Hippocampal formation (tissue), 2 donors: Measurements from ENCODE around the gene SGK1.
"Not testable (repeated sequence)": the region's sequence is repeated elsewhere in the genome, so short reads cannot be mapped to it uniquely, and the experiment has no call there.

ENCODE experiments used
- DNase-seq, 2 donors: peaks; one replicate each; lab custom pipeline; 2025; lab: John Stamatoyannopoulos, UW

Gene SGK1

DNA sequence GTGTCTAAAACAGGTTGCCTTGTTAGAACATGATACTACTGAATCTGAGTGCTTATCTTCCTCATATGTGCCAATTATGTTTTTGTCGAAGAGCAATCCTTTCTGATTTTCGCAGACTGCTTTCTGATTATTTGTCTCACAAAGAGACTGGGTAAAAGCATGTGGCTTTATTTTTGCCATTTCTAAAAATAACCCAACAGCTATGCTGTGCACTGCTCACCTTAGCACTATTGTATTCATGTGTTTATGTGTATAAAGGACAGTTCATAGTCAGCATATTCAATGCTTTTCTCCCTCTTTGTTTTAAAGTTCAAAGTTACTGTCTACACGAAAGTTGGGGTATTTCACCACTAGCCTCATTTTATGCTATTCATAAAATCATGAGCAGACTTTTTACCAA is 127.0 kb downstream of the SGK1 start:
- DNase-seq = no peak

DNA sequence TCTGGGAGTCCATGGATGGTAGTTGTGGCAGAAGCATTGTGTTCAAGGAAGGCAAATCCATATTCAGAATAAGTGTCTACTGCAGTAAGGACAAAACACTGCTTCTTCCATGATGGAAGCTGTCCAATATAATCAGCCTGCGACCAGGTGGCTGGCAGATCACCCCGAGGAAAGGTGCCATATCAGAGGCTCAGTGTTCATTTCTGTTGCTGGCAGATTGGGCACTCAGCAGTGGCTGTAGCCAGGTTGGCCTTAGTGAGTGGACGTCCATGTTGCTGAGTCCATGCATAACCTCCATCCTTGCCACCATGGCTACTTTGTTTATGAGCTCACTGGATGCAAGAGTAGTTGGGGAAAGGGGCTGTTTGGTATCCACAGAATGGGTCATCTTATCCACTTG is 130.2 kb downstream of the SGK1 start:
- no peak for DNase-seq

- no peak for DNase-seq
Measured at GRCh38 chr6:134187154-134187553, 130.8 kb downstream of the SGK1 start.

DNA sequence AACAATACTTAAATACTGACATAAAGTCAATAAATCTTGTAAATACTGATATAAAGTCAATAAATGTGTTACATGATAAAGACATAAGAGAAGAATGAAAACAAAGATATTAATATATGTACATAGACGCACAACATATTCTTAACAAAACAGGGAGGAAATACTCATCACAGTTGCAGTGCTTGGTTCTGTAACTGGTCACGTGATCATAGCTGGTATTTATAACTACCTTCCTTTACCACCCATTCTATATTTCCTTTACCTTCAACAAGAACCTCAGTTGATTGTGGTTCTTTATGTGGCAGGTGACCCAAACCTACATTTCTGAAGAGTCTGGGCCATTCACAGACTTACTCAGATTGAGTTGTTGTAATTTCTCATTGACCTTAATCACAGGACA is 131.6 kb downstream of the SGK1 start:
- DNase-seq = no peak

DNA sequence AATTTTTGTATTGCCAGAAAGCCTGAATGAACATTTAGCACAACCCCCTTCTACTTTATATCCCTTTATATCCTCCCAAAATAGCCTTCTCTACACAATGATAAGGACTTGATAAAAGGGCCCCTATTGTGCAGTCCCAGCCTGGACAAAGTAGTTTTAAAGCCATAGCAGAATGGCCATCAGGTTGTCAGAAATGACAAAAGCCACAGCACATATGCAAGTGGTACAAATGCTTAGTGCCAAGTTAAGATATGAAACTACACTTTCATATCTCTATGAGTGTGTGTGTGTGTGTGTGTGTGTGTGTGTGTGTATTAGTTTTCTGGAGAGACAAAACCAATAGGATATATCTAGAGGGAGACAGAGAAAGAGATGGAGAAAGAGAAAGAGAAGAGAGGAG is 132.6 kb downstream of the SGK1 start:
- DNase-seq = no peak

DNA sequence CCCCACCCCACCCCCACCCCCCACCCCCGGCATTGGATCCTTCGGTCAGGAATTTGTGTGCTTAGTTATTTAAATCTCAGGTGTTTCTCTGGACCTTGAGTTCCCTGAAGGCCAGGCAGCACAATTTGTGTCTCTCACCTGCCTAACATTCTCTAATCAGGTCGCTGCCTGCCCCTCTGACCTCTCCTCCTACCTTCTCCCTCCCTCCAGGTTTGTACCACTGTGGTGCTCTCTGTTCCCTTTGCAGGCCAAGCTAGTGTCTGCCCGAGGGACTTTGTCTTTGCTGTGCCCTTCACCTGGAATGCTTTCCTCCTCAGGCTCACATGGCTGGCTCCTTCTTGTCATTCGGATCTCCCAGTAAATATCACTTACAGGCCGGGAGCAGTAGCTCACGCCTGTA is 134.1 kb downstream of the SGK1 start:
- no peak for DNase-seq

DNA sequence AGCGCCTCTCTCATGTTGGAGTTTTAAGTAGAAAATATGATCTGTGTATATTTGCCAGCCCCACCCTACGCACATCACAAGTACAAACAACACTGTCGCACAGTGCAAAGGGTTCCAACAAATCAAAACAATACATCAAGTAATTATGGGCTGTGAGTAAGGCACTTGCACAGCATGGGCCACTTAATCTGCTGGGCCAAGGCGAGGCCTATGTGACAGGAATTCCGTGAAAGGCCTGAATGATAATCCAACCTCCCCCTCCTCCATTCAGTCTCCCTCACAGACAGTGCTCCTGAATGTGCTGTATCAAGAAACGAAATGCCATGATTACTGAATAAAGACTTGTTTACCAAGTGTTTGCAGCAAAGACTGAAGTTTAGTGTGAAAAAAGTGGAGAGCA is 135.4 kb downstream of the SGK1 start:
- no peak for DNase-seq

DNA sequence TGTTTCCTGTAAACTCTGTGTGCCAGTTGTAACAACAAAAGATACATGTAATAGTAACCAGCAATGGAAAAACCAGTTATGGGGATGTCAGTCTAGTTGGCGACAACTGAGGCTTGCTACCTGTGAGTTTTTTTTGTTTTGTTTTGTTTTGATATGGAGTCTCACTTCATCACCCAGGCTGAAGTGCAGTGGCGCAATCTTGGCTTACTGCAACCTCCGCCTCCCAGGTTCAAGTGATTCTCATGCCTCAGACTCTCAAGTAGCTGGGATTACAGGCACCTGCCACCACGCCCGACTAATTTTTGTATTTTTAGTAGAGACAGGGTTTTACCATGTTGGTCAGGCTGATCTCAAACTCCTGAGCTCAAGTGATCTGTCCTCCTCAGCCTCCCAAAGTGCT is 136.2 kb downstream of the SGK1 start:
- DNase-seq = not testable (repeated sequence)

GRCh38 chr6:134181251-134181650 is 136.7 kb downstream of the SGK1 start:
- DNase-seq = not testable (repeated sequence)

- DNase-seq = not testable (repeated sequence)
Measured at GRCh38 chr6:134180540-134180939, 137.4 kb downstream of the SGK1 start.

DNA sequence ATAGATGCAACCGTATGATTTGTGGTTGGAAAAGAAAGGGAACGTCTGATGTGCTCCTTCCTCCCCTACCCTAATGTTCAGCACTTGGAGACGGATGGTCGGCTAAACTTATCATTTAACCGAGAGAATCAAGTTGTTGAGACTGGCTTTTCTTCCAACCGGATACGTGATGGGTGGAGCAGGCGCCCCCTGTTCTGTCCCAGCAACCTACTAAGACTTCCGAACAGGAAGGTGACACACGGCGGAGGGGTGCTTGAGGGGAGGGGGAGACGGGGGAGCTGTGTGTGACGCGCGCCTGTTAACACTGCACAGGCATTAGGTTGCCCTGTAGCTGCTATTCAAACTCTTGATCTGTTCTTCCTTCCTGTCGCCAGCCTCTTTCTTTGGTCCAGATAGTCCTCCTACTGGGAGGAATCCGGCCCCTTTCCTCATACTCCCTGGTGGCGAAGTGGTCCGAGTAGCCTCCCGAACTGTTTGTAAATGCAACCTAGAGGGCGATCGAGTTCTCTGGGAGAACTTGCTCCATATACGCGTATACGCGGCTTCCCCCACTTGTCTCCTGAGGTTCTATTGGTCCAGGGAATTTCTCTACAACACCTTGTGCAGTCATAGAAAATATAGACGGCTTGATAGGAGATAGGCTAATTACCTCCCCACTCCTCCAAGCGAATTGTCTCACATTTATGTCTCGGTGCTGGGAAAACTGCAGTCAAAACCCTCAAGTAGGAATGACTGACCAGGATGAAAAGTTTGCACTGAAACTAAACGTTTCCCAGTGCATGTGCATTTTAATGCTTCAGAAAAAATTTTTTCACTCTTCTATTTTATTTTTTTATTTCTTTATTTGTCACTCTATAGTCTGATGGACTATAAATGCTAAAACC is 139.5 kb downstream of the SGK1 start:
- peak; percentile 72 to 96 for DNase-seq

GRCh38 chr6:134177753-134178160 is 140.2 kb downstream of the SGK1 start:
- DNase-seq = peak; percentile 47 to 68

GRCh38 chr6:134177236-134177635 is 140.7 kb downstream of the SGK1 start:
- no peak for DNase-seq

GRCh38 chr6:134176264-134176975 is 141.5 kb downstream of the SGK1 start:
- peak; percentile 43 to 58 for DNase-seq

GRCh38 chr6:134175532-134176263 is 142.2 kb downstream of the SGK1 start:
- peak in 1 of 2 donors; percentile 74 for DNase-seq

- DNase-seq = peak; percentile 94 to 97
Measured at GRCh38 chr6:134174672-134175531, 143.0 kb downstream of the SGK1 start.

DNA sequence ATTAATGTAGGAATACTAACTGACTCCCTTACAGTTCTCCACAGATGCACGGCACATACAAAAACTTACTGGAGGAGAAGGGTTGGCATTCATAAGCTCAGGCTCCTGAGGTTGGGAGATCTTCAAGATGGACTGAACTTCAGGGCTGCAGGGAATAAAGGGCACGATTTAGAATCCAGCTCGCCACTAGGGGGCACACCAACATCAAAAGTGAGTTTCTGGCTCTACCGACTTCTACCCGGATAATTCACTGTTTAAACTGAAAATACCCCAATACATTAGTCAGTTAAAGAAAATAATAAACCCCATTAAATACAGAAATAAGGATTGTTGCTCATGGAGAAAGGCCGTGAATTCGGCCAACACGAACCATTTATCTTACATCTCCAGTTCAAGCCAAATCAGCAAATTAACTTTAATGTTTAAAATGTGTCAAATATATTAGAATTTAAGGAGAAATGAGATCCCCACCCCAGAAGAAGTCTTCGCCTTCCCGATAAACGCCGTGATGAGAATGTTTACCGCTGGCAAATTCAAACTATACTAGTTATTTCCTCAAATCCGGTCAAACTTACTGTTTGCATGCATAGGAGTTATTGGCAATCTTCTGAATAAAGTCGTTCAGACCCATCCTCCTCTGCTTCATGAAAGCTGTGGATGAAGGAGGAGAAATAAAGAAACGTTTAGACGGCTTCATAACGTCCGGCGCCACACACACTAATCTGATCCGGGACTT is 143.8 kb downstream of the SGK1 start:
- peak; percentile 78 to 90 for DNase-seq

- no peak for DNase-seq
Measured at GRCh38 chr6:134173366-134173725, 144.6 kb downstream of the SGK1 start.

- DNase-seq = no peak
Measured at GRCh38 chr6:134172706-134173365, 145.1 kb downstream of the SGK1 start.

DNA sequence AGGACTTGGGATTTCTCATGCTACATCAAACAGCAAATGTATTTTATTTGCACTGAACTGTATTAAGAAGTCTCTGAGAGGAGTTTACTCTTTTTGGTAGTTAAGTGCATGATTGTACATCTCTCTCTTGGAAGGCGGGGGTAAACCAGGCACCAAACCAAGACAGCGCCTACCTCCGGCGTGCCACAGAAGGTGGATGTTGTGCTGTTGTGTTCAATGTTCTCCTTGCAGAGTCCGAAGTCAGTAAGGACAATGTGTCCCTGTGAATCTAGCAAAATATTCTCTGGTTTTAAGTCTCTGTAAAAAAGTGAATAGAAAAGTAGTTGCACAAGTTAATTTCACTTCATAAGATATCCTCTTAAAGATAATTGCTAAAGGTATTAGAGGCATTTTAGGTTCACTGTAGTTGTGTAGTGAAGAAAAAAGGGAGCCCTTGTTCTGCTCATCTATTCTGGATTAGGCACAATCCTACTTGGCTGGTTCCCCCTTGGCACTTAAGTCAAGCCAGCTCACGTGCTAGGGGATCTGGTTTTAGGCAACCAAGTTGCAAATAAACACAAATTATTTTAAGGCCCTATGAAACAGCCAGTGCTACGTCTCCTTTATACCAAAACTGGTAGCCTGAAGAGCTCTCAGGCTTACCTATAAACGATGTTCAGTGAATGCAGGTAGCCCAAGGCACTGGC is 145.7 kb downstream of the SGK1 start:
- DNase-seq = peak; percentile 18 to 44
